H1 (cell line): ENCODE measurements around the gene CASZ1. TPM values are rescaled to one million over a fixed set of nuclear protein-coding genes. Genes with fewer than 3 reads are reported as not detected.

ENCODE experiments used
- CTCF ChIA-PET: fragments of 300-600 bp; sonication (Branson Sonifier 250); formaldehyde crosslinking; loops from one replicate; lab custom pipeline; 2021; ENCODE audit not compliant: partially characterized antibody; lab: Charles Lee
- POLR2A ChIA-PET: fragments of 300-600 bp; sonication (Branson Sonifier 250); formaldehyde crosslinking; loops from one replicate; lab custom pipeline; 2021; ENCODE audit warnings: inconsistent platforms; ENCODE audit not compliant: partially characterized antibody; lab: Charles Lee
- DNase-seq, 2 experiments: peaks; one replicate each; pipeline versions ENCODE4 v3.0.0 to v3.0.0-alpha.2; 2010 to 2022; ENCODE audit warnings: low spot score in 2 of 2, low read depth in 1 of 2, mixed read lengths in 1 of 2
- FAIRE-seq: peaks from 2 replicates; lab custom pipeline; 2011; peaks lifted over from hg19 to GRCh38; lab: Jason Lieb, UNC
- H2AFZ ChIP-seq: 2 replicates; pipeline ENCODE4 v1.8.1; 2012; ENCODE audit warnings: low read length, inconsistent platforms
- H2AK5ac ChIP-seq: 2 replicates; pipeline ENCODE4 v1.6.1; 2013; ENCODE audit warnings: low read depth, low read length
- H2BK120ac ChIP-seq: replicated peaks from 2 replicates; pipeline ENCODE3; 2013; ENCODE audit warnings: low read depth, low read length, inconsistent platforms
- H2BK12ac ChIP-seq: 2 replicates; pipeline ENCODE4 v1.6.1; 2013; ENCODE audit warnings: low read depth, low read length
- H2BK15ac ChIP-seq: 2 replicates; pipeline ENCODE4 v1.6.1; 2013; ENCODE audit warnings: low read length
- H2BK20ac ChIP-seq: 2 replicates; pipeline ENCODE4 v1.6.1; 2013; ENCODE audit warnings: low read length
- H2BK5ac ChIP-seq: 2 replicates; pipeline ENCODE4 v1.6.1; 2013; ENCODE audit warnings: low read depth, low read length
- H3K14ac ChIP-seq: 2 replicates; pipeline ENCODE4 v1.6.1; 2013; ENCODE audit warnings: inconsistent platforms; ENCODE audit not compliant: insufficient read length
- H3K18ac ChIP-seq: 2 replicates; pipeline ENCODE4 v1.6.1; 2013; ENCODE audit warnings: low read length; ENCODE audit errors: extremely low read depth
- H3K23ac ChIP-seq: 2 replicates; pipeline ENCODE4 v1.6.1; 2013; ENCODE audit warnings: inconsistent platforms; ENCODE audit not compliant: insufficient read length
- H3K23me2 ChIP-seq: 2 replicates; pipeline ENCODE4 v1.6.1; 2013; ENCODE audit warnings: low read depth, low read length
- H3K27ac ChIP-seq: 2 replicates; pipeline ENCODE4 v1.6.1; 2011; ENCODE audit warnings: low read depth, low read length, inconsistent platforms
- H3K27me3 ChIP-seq, 4 experiments: replicated peaks in 1 of 4; 1 replicate in 1 of 4; 2 replicates in 3 of 4; pipeline versions ENCODE4 v1.6.1 to v1.8.1; 2011 to 2013; ENCODE audit warnings: low read length in 3 of 4, mild to moderate bottlenecking in 3 of 4, inconsistent platforms in 2 of 4, mixed read lengths in 2 of 4, moderate library complexity in 1 of 4; ENCODE audit not compliant: control insufficient read depth in 3 of 4, insufficient read depth in 3 of 4; ENCODE audit errors: extremely low read depth in 1 of 4
- H3K36me3 ChIP-seq, 4 experiments: 2 replicates each; pipeline versions ENCODE4 v1.6.1 to v1.8.1; 2011 to 2013; ENCODE audit warnings: mild to moderate bottlenecking in 4 of 4, low read length in 3 of 4, moderate library complexity in 2 of 4, control low read depth in 1 of 4, inconsistent platforms in 1 of 4; ENCODE audit not compliant: insufficient read depth in 4 of 4, control insufficient read depth in 2 of 4
- H3K4ac ChIP-seq: replicated peaks from 2 replicates; pipeline ENCODE3; 2013; ENCODE audit warnings: low read length, low read depth, mixed read lengths, inconsistent platforms; ENCODE audit not compliant: insufficient read length
- H3K4me1 ChIP-seq, 4 experiments: replicated peaks in 1 of 4; 1 replicate in 1 of 4; 2 replicates in 3 of 4; pipeline versions ENCODE4 v1.6.1 to v1.8.1; 2011 to 2013; ENCODE audit warnings: low read length in 3 of 4, inconsistent platforms in 2 of 4, mixed read lengths in 1 of 4; ENCODE audit not compliant: insufficient read depth in 4 of 4, control insufficient read depth in 3 of 4
- H3K4me2 ChIP-seq, 2 experiments: 2 replicates each; pipeline versions ENCODE4 v1.6.1 to v1.8.1; 2011 to 2013; ENCODE audit warnings: low read depth in 2 of 2, low read length in 2 of 2, control low read depth in 1 of 2, inconsistent platforms in 1 of 2, mild to moderate bottlenecking in 1 of 2; ENCODE audit not compliant: insufficient read depth in 1 of 2
- H3K4me3 ChIP-seq, 4 experiments: fragments of 200-600, 300-600 bp in 1 of 4; sonication (generic), shearing (Covaris generic), sonication (Bioruptor Twin) in 1 of 4; 2 replicates each; pipeline versions ENCODE4 v1.5.1 to v1.8.1; 2011 to 2016; ENCODE audit warnings: low read length in 4 of 4, low read depth in 3 of 4, control low read depth in 2 of 4, inconsistent platforms in 2 of 4, mild to moderate bottlenecking in 2 of 4, mixed read lengths in 1 of 4, moderate library complexity in 1 of 4; ENCODE audit not compliant: insufficient read depth in 2 of 4; ENCODE audit errors: extremely low read depth in 1 of 4
- H3K56ac ChIP-seq: replicated peaks from 2 replicates; pipeline ENCODE3; 2013; ENCODE audit warnings: low read depth, mild to moderate bottlenecking, mixed read lengths, low read length, inconsistent platforms; ENCODE audit not compliant: insufficient read length
- H3K79me1 ChIP-seq: 2 replicates; pipeline ENCODE4 v1.6.1; 2013; ENCODE audit warnings: low read depth, low read length, control low read depth
- H3K79me2 ChIP-seq, 2 experiments: 2 replicates each; pipeline versions ENCODE4 v1.6.1 to v1.8.1; 2012 to 2013; ENCODE audit warnings: low read length in 2 of 2, mild to moderate bottlenecking in 2 of 2, inconsistent platforms in 1 of 2; ENCODE audit not compliant: insufficient read depth in 2 of 2, control insufficient read depth in 1 of 2
- H3K9ac ChIP-seq, 4 experiments: replicated peaks in 1 of 4; 1 replicate in 1 of 4; 2 replicates in 3 of 4; pipeline versions ENCODE4 v1.6.1 to v1.8.1; 2011 to 2013; ENCODE audit warnings: low read depth in 3 of 4, low read length in 3 of 4, control low read depth in 2 of 4, mild to moderate bottlenecking in 2 of 4, moderate library complexity in 2 of 4, inconsistent platforms in 1 of 4; ENCODE audit errors: extremely low read depth in 1 of 4
- H3K9me3 ChIP-seq, 2 experiments: 2 replicates each; pipeline versions ENCODE4 v1.6.1 to v1.8.1; 2012 to 2013; ENCODE audit warnings: mild to moderate bottlenecking in 2 of 2, moderate library complexity in 2 of 2, control low read depth in 1 of 2, inconsistent platforms in 1 of 2, low read depth in 1 of 2, low read length in 1 of 2, mixed read lengths in 1 of 2; ENCODE audit not compliant: insufficient read depth in 2 of 2
- H4K20me1 ChIP-seq, 2 experiments: replicated peaks in 1 of 2; 2 replicates each; pipeline versions ENCODE3 to v1.8.1; 2011 to 2013; ENCODE audit warnings: inconsistent platforms in 2 of 2, low read length in 2 of 2, mild to moderate bottlenecking in 1 of 2; ENCODE audit not compliant: insufficient read depth in 2 of 2, control insufficient read depth in 1 of 2
- H4K5ac ChIP-seq: 2 replicates; pipeline ENCODE4 v1.6.1; 2013; ENCODE audit warnings: low read length, low read depth, mixed read lengths, inconsistent platforms; ENCODE audit not compliant: insufficient read length
- H4K8ac ChIP-seq: 2 replicates; pipeline ENCODE4 v1.8.0; 2013; ENCODE audit warnings: mild to moderate bottlenecking, moderate library complexity, low read length, inconsistent platforms; ENCODE audit not compliant: insufficient read depth; ENCODE audit errors: extremely low read depth
- H4K91ac ChIP-seq: replicated peaks from 2 replicates; pipeline ENCODE3; 2013; ENCODE audit warnings: low read length, mixed read lengths, inconsistent platforms; ENCODE audit not compliant: insufficient read length
- CEBPB ChIP-seq: IDR thresholded peaks from 2 replicates; pipeline ENCODE4 v1.6.1; 2012; ENCODE audit warnings: low read depth, low read length
- CREB1 ChIP-seq: IDR thresholded peaks from 2 replicates; pipeline ENCODE4 v1.6.1; 2012; ENCODE audit warnings: inconsistent platforms
- CTBP2 ChIP-seq: IDR thresholded peaks from 2 replicates; pipeline ENCODE4 v1.7.0; 2011; ENCODE audit warnings: borderline replicate concordance, mild to moderate bottlenecking, moderate library complexity, mixed read lengths, low read length; ENCODE audit not compliant: insufficient read depth, insufficient read length
- EP300 ChIP-seq, 2 experiments: IDR thresholded peaks; 1 replicate in 1 of 2; 2 replicates in 1 of 2; pipeline ENCODE4 v1.6.1; 2011 to 2012; ENCODE audit warnings: low read depth in 2 of 2, low read length in 2 of 2, mild to moderate bottlenecking in 2 of 2, borderline replicate concordance in 1 of 2, inconsistent platforms in 1 of 2, moderate library complexity in 1 of 2
- EZH2 ChIP-seq: fragments of 200-600 bp; sonication (generic); IDR thresholded peaks from 2 replicates; pipeline ENCODE4 v1.7.1; 2012; ENCODE audit warnings: low read depth, mild to moderate bottlenecking, moderate library complexity, low read length, inconsistent platforms; ENCODE audit not compliant: severe bottlenecking
- GTF2F1 ChIP-seq: IDR thresholded peaks from 2 replicates; pipeline ENCODE4 v1.6.1; 2012; ENCODE audit warnings: low read depth, low read length, improper control_type of control experiment, borderline replicate concordance
- JUND ChIP-seq: IDR thresholded peaks from 2 replicates; pipeline ENCODE4 v1.6.1; 2011; ENCODE audit warnings: mild to moderate bottlenecking, improper control_type of control experiment, low read length
- RBBP5 ChIP-seq: IDR thresholded peaks from 2 replicates; pipeline ENCODE4 v1.7.1; 2012; ENCODE audit warnings: low read depth, mild to moderate bottlenecking, inconsistent platforms, low read length, moderate library complexity, borderline replicate concordance
- RXRA ChIP-seq: IDR thresholded peaks from 2 replicates; pipeline ENCODE4 v1.6.1; 2011; ENCODE audit warnings: low read depth, mild to moderate bottlenecking, low read length, moderate library complexity; ENCODE audit not compliant: insufficient read depth
- SP1 ChIP-seq: IDR thresholded peaks from 2 replicates; pipeline ENCODE4 v1.6.1; 2011; ENCODE audit warnings: low read depth, low read length
- TAF1 ChIP-seq: IDR thresholded peaks from 2 replicates; pipeline ENCODE4 v1.6.1; 2011; ENCODE audit warnings: mild to moderate bottlenecking, low read depth, low read length
- TEAD4 ChIP-seq: IDR thresholded peaks from 2 replicates; pipeline ENCODE4 v1.6.1; 2012; ENCODE audit warnings: low read depth, low read length, inconsistent platforms, mixed read lengths
- WGBS, 2 experiments: shearing (Covaris generic) in 1 of 2; methylation state at CpG; one replicate each; pipeline versions ENCODE4 v1.1.6 to v1.1.7; 2013 to 2015; ENCODE audit warnings: low lambda C conversion rate in 2 of 2, mixed read lengths in 2 of 2, inconsistent platforms in 1 of 2, low coverage in 1 of 2, missing lambda C conversion rate in 1 of 2; ENCODE audit not compliant: insufficient replicate concordance in 2 of 2, insufficient coverage in 1 of 2, insufficient read length in 1 of 2; ENCODE audit errors: extremely low coverage in 1 of 2, missing lambda C conversion rate in 1 of 2; 5-methylcytosine and 5-hydroxymethylcytosine counted together
- polyA plus RNA-seq, 7 experiments: library from polyadenylated mRNA; depleted of rRNA in 3 of 7; stranded (reverse) in 5 of 7; unstranded in 2 of 7; fragments of >200 nt in 5 of 7; fragments of 200-250 nt in 2 of 7; gene quantifications; 1 replicate in 5 of 7; 2 replicates in 1 of 7; 4 replicates in 1 of 7; pipeline versions ENCODE4 v1.2.1 to v1.2.3, GENCODE V29; 2011 to 2013; ENCODE audit warnings: missing spikeins in 2 of 7, mixed read lengths in 2 of 7
- total RNA-seq: library from RNA; stranded (reverse); fragmentation: NEBNext Ultra II Directional; extraction: Animal tissue kit (Norgen Biotek cat#: 25700); gene quantifications from 2 replicates; pipeline ENCODE4 v1.2.1, GENCODE V29; 2021

CASZ1 gene
- total and polyA plus RNA-seq, 2 of the 8 experiments (the other 6 are each of a cell fraction or from before 2014, with no cell fraction given): 4.4 to 7.7 TPM

- Histone ChIP-seq H4K20me1 (peaks cover 0 to 4% of the 10 kb centered on the region in 2 experiments), H4K91ac (no peak overlapping the region), H3K4me1 (peaks cover 4 to 39% (median 30%) of the 10 kb centered on the region in 4 experiments), H3K27me3 (peaks cover 7 to 33% (median 25%) of the 10 kb centered on the region in 4 experiments), H3K36me3 (no peaks in the 10 kb centered on the region), H3K4me3 (no peak overlapping the region), H4K8ac (no peak overlapping the region), H3K9me3 (no peaks in the 10 kb centered on the region), H3K79me2 (no peaks in the 10 kb centered on the region), H2BK20ac (no peak overlapping the region), H2AK5ac (no peak overlapping the region), H3K18ac (no peak overlapping the region), H3K23me2 (peaks cover 6% of the 10 kb centered on the region; the same call in 1 of the 2 replicates), H3K4ac (no peak overlapping the region), H3K4me2 (no peak overlapping the region), H2BK5ac (no peak overlapping the region), H2BK12ac (no peak overlapping the region), H3K14ac (no peak overlapping the region), H2BK15ac (no peak overlapping the region), H4K5ac (no peak overlapping the region), H3K27ac (no peak overlapping the region), H3K56ac (no peak overlapping the region), H3K23ac (no peak overlapping the region), H2BK120ac (no peak overlapping the region), H3K79me1 (no peaks in the 10 kb centered on the region), H2AFZ (no peak overlapping the region), H3K9ac (no peak overlapping the region)
- CTCF ChIA-PET: interaction anchor here (1.2 to 1.6 kb wide), 2 partner anchors 33 to 100 kb away, joined by 3 to 4 read pairs; no protein-coding TSS in a partner anchor
- DNase-seq (no peak), FAIRE-seq (no peak)
- TF ChIP-seq CREB1 (no peak), EP300 (IDR thresholded peaks at IDR 0.05; ENCODE audit: borderline replicate concordance in 1 of 2, low read depth in 2 of 2, low read length in 2 of 2) (no peak), CEBPB (no peak), TEAD4 (no peak), EZH2 (no peak), SP1 (no peak), RXRA (no peak), RBBP5 (no peak), CTBP2 (no peak), JUND (no peak), TAF1 (no peak), GTF2F1 (no peak)
- POLR2A ChIA-PET: no interaction called here
- WGBS, 2 experiments: 81% methylated on average over 15 of the region's 18 CpGs; no CpG with 5 or more reads in 1 of the 2 experiments
Measured at GRCh38 chr1:10635992-10636391, 160.5 kb downstream of the CASZ1 start.
